ENCODE results near the gene RIMBP2.
"Not testable (repeated sequence)": the region's sequence is repeated elsewhere in the genome, so short reads cannot be mapped to it uniquely, and the experiment has no call there.

Gene RIMBP2

DNA sequence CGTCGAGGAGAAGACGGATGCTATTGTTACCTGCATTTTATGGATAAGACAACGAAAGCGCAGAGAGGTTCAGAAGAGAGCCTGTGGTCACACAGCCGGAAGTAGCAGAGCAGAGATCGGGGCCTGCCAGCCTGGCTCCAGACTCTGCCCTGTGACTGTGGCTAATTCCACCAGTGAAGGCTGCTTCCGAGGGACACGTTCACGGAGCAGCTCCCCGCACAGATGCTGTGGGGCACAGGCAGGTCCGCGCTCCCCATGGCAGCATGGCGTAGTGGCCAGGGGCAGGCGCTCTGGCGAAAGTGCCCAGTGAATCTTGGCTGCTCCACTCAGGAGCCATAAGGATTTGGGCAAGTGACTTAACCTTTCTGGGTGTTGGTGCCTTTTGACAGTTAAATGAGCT is 9.8 kb downstream of the RIMBP2 start:
- no peak for DNase-seq

DNA sequence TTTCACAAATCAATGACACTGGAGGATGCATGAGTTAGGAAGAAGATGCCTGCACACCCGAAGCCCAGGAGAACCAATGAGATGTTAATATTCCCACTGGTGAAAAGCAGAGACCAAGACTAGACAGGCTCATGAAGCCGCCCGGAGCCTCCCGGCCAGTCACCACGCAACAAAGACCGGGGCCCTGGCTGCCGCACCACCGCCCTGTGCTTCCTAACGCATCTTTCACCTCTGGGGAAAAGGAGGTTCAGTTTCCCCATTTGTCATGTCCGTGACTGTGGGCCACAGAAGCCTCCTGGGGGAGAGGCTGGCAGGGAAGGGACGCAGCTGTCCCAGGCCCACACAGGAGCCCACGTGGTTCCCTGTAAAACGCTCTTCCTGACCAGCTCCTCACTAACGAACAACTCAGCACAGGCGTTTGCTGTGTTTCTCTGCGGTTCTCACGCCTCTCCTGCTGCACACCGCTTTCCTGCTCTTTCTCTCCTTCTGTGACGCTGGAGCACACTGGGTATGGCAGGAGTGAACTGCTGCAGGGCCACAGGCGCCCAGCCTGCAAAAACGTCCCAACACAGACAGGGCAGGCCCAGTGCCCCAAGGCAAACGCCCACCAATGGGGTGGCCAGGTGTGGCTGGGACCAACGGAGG is 10.8 kb downstream of the RIMBP2 start:
- DNase-seq: no peak

DNA sequence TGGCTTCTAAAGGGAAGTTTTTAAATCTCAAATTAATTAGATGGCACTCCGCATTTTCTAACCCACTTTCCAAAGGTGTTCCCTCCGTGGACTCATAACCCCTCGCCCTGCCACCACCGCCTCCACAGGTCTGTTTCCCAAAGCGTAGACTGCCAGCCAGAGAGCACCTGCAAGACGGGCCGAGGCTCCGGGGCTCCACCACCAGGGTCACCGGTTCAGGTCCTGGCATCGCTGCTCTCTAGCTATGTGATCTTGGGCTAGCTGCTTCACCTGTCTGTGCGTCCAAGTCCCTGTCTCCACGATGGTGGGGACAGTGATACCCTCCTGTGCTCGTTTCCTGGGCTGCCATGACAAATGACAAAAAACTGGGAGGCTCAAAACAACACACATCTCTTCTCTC is 11.5 kb downstream of the RIMBP2 start:
- no peak for DNase-seq

DNA sequence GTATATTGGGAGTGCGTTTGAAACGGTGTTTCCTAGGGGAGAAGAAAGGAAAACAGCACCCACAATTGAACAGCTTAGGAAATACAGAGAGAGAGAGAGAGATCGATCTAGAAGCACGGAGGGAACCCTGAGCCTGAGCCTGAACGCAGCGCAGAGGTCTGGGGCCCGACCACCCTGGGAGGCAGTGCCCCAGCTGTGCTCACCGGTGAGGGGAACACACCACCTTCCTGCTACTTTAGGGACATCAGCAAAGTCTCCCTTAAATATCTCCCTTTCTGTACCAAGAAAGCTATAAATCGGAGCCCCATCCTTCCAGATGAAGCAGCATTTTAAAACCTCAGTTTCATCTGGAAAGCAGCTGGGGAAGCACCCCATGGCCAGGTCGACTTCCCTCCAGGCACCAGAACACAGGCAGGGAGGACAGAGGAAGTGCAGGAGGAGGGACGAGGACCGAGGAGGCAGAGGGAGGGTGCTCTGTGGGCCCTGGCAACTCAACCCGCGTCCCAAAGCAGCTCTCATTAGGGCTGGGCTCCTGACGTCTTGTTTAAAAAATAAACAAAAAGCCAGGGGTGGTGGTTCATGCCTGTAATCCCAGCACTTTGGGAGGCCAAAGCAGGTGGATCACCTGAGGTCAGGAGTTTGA is 12.2 kb downstream of the RIMBP2 start:
- DNase-seq: no peak

DNA sequence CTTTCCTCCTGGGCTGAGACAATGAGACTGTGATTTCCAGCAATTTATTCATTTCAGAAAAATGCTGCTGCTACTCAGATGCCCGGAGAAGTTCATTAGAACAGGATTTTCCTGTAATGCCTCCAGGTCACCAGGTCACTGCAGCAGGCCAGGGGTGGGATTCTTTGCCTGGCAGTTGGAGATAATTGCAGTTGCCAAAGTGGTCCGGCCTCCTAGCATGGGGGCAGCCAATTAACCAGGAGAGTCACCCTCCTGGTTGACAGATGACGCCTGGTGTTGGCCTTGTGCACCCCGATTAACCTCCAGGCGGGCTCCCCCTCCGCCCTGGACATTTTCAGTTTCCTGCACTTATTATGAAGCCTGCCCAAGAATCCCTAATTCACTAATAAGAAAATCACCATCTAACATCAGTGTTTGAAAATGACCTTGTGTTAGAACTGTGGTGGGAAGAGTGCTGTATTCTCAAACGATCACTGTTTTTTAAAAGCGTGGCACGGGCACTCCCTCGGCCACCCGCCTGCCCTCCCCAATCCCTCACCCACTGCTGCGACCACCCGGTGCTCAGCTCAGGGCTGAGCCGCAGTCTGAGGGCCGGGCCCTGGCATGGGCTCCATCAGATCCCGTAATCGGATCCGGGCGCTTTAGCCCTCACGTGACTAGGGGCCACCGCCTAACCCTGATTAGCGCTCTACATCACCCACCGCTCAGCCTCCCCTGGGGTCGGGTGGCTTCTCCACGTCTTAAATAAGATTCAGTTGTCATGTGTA is 12.9 kb downstream of the RIMBP2 start:
- no peak for DNase-seq

DNA sequence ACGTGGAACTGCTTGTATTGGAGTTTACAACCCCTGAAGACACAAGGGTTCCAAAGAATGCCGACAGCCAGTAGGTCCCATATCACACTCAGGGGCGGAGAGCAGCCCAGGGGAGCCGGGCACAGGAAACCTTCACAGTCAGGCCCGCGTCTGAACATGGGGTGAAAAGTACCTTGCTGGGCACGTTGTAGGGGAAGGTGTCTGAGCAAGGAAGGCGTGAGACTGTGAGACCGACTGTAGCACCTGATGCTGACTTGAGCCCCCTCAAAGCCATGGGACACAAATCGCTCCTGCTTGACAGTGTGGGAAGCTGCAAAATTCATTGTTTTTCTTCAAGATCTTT is 14.7 kb downstream of the RIMBP2 start:
- no peak for DNase-seq

DNA sequence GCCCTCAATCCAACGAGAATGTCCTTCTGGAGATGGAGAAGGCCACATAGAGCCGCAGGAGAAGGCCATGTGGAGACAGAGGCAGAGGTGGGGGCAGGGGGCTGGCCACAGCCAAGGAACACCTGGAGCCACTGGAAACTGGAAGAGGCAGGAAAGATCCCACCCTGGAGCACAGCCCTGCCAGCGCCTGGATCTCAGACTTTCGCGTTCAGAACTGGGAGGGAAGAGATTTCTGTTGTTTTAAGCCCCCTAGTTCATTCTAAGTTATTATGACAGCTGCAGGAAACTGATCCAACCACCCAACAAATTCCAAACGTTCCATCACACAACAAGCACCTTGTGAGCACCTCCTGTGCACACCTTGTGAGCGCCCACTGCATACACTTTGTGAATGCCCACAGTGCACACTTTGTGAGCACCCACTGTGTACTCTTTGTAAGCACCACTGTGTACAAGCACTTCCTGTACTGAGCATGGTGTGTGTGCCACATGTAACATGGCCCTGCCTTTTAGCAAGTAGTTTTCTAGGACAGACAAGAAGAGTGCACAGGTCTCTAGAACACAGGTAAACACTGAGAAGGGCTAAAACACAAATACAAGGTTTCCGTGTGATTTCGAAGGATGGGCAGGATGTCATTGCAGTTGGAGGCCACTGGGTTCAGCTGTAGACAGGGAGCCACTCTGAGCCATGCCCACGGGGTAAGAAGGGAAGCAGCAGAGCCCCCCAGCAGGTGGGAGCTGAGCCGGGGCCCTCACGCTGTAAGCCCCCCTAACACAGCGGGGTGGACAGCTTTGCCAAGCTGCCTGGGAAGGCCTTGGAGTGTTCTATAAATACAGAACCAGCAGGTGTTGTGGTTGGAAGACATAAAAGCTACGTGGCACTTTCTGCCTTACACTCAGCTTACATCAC is 15.4 kb downstream of the RIMBP2 start:
- DNase-seq: no peak

DNA sequence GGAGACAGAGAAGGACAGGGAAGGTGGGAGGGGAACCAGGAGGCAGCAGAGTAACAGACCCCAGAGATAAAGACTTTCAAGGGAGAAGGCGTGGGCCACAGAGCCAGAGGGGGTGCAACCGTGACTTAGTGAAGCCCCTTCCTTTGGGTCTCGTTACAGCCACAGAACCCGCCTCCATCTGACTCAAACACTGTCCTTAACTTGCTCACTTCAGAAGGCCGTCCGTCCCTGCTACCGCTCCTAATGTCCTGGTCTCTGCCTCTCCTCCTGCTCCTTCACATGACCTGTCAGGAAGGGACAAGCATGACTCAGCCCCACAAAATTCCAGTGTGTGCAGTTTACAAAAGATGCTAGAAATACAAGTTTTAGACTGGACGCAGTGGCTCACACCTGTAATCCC is 18.0 kb downstream of the RIMBP2 start:
- DNase-seq: no peak

DNA sequence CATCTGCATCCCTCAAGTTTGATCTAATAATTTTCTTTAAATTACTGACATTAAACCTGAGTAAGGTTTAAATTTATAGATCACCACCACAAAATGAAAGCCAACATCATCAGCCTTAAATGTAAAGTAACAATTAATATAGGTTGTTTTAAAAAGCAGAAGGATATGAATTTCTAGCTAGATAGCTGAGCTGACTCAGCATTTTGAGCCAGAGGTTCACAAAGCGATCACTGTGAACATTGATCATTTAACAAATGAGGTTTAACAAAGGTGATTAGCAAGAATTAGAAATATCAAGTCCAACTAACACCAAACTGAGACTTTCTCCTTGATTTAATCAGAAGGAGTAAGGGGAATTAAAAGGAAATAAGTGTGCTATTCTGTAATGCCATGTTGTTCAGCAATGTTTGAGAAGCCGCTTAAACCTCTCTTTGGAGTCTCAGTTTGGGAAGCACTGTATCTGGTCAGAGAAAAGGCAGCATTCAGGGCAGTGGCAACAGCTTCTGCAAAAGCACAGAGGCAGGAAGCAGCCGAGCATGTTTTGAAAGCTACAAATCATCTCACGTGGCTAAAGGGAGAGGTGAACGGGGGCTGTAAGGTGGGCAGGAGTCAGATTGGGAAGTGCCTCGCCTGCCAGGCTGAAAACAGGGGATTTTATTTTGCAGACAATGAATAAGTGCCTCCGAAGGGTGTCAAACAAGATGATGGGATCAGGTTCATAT is 19.6 kb downstream of the RIMBP2 start:
- DNase-seq: no peak

DNA sequence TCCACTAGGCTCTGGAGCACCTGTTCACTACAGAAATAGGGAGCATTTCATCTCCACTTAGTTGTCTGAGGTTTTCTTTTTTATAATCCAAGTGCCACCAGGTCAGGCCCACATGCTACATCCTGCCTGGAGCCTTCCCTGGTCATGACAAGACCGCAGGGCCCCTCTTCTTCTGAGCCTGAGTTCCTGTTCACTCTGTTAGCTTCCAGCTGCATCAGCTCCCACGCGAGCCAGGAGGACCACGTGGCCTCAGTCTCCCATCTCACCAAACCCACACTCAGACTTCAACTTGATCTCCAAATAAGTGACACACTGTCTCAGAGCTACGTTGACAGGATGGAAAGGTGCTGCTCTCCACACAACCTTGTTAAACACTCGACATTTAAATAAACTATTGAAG is 21.0 kb downstream of the RIMBP2 start:
- no peak for DNase-seq

DNA sequence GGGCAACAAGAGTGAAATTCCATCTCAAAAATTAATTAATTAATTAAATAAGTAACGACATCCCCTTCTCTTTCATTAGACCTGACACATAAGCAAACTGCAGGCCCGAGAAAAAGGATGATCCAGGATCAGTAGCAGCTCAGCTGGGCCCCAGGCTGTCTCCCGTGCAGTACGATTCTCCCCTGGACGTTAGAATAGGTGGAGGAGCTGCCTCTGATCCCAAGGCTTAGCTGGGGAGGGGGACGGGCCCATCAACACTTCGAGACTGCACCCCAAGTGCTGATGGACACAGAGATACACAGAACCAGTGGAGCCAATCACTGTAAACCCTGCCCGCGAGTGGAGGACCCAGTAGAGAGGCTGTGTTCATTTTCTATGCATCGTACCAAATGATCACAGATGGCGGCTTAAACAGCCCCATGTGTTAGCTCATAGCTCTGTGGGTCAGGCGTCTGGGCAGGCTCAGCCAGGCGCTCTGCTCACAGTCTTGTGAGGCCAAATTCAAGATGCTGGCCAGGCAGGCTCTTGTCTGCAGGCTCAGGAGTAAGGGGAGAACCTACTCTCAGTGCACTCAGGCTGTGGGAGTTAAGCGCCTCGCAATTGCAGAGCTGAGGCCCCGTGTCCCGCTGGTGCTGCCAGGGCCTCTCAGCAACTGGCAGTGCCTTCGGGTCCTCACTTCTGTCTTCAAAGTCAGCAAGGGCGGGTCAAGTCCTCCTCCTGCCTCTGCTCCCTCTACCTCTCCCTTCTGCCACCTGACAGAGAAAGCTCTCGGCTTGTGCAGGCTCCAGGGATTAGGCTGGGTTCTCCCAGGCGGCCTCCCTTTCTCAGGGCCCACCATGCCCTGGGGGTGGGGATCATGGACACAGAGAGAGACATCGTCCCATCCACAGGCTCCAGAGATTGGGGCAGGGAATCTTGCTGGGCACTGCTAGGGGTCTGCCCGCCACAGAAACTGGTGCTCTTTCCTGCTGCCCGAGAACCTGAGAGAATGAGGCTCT is 26.4 kb downstream of the RIMBP2 start:
- DNase-seq: no peak

DNA sequence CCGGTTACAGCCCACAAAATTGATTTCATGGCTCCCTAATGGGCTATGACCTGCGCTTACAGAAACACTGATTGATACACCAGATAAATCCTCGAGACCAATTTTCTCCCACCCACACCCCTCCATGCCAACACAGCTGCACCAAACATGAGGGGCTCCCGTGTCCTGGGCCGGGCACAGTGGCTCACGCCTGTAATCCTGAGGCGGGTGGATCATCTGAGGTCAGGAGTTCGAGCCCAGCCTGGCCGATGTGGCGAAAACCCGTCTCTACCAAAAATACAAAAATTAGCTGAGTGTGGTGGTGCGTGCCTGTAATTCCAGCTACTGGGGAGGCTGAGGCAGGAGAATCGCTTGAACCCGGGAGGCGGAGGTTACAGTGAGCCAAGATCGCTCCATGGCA is 27.1 kb downstream of the RIMBP2 start:
- not testable (repeated sequence) for DNase-seq

DNA sequence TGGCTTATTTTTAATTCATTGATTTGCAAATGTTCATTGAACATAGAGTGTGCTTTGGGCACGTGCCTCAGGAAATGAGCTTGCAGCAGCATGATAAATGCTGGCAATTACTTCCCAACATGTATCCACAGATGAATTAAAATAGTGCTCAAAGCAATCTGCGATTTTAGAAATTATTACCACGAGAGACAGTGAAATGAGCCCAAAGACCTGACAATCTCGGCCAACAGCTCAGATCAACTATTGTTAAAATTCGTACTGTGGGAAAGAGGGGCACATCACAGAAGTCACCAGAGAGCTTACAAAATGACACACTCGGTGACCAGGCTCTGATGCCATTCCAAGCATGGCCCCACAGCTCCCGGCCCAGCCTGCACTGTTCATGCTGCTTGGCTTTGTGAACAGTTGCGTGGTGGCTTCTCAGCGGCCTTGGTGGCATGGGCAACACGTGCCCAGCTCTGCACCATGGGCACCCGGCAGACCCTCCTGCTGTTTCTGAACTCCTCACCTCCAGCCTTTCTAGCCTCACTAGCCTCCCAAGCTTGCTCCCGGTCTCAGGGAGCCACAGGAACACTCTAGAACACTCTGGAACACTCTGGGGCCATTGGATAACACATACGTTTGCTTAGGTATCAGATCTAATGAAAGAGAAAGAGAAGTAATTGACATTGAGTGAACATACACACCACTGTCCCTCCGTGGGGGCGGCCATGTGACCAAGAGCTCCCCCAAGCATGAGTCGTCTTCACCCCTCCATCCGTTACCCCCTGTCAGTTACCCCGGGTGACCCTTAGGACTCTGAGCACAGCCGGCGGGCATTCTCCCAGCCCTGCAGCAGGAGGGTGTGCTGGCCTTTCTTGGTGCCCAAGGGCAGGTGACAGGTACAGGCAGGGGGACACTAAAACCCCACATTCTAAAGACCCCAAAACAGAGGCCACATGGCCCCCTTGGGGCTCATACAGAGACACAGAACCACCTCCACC is 28.0 kb downstream of the RIMBP2 start:
- no peak for DNase-seq

DNA sequence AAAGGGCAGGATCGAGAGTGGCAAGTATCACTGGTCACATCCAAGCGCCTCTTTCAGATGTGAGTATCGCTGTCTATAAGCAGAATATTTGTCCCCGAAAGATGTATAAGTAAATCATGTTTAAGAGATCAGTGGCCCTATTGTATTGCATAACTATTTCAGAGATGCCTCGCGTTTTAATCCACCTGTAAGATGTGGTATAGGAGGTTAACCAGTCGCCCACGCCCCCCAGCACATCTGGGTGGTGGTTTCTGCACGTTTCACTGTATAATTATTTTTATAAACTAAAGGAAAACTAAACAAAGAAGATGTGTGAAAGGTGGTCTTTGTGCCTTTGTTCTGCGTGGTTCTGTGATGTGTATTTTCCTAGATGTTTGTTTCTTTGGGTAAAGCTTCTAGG is 28.9 kb downstream of the RIMBP2 start:
- no peak for DNase-seq

DNA sequence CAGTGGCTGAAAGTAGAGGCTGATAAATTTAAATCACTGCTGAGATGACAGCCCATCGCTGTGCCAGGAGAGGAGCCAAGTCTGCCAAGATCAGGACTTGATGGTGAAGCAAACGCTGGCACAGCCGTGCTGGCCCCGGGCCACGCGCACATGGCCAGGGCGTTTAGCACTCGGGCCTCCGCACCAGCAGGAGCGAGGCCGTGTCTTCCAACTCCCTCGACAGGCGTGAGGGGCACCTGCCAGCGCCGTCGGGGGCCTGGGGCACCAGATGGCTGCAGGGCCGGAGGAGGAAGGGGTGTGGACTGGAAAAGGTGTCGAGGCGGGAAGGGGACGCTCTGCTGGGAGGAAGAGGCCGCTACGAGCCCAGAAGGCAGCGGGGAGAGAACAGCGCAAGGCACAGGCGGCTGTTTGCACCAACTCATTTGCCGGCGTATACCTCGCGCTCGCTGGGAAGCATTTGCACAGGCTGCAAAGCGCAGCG is 29.5 kb downstream of the RIMBP2 start:
- no peak for DNase-seq

DNA sequence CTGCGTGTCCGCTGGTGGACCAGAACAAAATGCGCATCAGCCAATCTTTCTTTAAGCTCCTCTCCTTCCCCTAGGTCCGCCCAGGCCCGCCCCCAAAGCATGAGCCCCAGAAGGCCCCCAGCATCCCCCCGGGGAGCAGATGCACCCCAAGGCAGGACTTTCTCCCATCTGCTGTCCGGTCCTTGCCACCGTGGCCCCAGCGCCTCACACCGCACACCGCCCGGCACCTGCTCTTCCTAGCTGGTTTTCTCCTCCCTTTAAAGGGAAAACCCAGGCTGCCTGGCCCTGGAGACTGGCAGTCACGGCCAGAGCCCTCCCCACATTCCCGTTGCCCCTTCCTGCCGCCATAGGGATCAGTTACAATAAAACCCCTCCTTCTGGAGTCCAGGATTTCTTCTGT is 30.2 kb downstream of the RIMBP2 start:
- no peak for DNase-seq

DNA sequence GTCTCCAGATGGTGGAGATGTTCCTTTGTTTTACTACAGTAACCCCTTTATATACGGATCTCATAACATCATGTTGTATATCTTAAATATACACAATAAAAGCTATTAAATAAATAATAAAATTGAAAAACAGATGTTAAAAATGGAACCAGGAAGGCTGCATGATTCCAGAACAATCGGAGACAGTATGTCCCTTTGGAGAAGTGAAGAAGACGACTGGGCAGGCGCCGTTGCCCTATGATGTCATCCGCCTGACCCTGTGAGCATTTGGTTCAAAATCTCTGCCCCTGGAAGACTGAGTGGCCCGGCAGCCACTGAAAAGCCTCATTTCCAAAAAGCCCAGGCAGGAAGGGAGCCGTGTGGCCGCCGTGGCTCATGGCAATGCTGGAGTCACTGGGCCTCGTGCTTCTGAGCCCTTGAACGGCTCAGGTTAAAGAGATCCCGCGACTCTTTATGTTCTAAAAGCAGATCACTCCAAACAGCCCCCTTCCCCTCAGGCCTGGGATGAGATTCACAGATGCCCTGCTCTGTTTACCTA is 30.8 kb downstream of the RIMBP2 start:
- no peak for DNase-seq

DNA sequence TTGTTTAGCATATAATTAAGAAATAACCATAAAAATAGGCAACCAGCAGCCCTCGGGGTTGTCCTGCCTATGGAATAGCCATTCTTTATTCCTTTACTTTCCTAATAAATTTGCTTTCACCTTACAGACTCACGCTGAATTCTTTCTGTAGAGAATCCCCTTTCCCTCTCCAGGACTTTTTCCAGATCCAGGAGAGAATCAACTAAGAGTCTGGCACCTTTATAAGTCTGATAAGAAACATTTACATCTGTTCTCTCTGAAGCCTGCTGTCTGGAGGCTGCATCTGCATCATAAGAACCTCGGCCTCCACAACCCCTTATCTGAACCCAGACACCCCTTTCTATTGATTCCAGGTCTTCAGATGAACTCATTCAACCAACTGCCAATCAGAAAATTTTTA is 32.3 kb downstream of the RIMBP2 start:
- DNase-seq: no peak

DNA sequence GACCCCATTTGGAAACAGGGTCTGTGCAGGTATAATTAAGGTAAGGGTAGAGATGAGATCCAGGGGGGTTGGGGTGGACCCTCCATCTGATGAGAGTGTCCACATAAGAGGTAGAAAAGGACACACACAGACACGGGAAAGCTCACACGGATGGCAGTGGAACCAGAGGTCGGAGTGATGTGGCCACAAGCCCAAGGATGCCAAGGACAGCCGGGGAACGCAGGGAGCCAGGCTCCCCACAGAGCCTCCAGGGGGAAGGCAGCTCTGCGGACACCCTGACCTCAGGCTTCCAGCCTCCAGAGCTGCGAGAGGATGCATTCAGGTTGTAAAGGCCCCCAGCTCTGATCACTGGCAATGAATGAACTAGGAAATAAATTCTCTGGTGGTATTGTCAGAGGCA is 33.0 kb downstream of the RIMBP2 start:
- DNase-seq: no peak

Measured in stimulated activated naive CD4-positive, alpha-beta T cell (primary cell).